GM21723 (cell line): ENCODE results near the gene ARMC10.
"Not testable (repeated sequence)": the region's sequence is repeated elsewhere in the genome, so short reads cannot be mapped to it uniquely, and the experiment has no call there.

Experiments used
- ATAC-seq: cut with Tn5 transposase; IDR thresholded peaks from one replicate; pipeline ENCODE4 v1.9.1; 2021; ENCODE audit warnings: mild to moderate bottlenecking, moderate library complexity; ENCODE audit not compliant: unreplicated experiment

The ARMC10 gene

DNA sequence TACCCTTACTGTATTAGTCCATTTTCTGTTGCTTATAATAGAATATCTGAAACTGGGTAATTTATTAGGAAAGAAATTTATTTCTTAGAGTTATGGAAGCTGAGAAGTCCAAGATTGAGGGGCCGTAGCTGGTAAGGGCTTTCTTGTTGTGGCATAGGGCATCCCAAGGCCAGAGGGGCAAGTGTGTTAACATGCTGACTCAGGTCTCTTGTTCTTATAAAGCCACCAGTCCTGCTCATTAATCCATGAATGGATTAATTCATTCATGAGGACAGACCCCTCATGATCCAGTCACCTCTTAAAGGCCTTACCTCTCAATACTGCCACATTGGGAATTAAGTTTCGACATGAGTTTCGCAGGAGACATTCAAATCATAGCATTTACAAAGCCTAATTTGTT is 2.4 kb downstream of the ARMC10 start:
- ATAC-seq, result no peak

GRCh38 chr7:103078226-103078625 is 3.3 kb downstream of the ARMC10 start:
- ATAC-seq, result not testable (repeated sequence)

DNA sequence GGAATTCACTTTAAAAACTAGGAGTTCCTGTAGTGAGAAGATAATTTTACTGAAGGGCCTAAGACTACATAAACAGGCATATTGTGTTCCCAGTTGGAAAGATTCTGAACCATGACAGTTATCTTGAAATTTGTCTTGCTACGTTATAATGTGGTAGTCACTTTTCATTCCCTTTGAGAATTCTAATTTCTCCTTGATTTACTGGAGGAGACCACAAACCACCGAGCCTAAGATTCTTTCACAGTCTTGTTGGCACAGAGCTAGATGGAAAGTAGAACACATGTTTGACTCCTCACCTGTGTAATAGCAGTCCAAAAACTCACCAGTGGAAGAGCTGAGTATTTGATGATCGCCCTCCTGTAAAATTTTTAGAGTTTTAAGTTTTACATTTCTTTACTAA is 4.9 kb downstream of the ARMC10 start:
- no peak for ATAC-seq

GRCh38 chr7:103080923-103081322 is 6.0 kb downstream of the ARMC10 start:
- no peak for ATAC-seq

DNA sequence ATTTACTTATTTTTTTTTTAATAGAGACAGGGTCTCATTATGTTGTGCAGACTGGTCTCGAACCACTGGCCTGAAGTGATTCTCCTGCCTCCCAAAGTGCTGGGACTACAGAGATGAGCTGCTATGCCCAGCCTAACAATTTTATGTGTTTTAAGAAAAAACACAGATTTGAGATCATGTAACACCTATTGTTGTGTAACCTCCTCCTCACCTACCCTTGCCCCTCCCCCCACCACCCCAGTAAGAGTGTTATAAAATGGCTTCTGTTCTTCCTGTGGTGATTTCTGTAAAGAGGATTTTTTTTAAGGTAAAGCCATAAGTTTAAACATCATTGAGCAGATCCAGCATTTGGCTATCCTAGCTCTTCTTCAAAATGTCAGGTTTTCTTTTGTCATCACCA is 7.6 kb downstream of the ARMC10 start:
- no peak for ATAC-seq

GRCh38 chr7:103083210-103083609 is 8.3 kb downstream of the ARMC10 start:
- ATAC-seq, result no peak

GRCh38 chr7:103092321-103092720 is 17.4 kb downstream of the ARMC10 start:
- not testable (repeated sequence) for ATAC-seq

- no peak for ATAC-seq
Measured at GRCh38 chr7:103093429-103093828, 18.5 kb downstream of the ARMC10 start.

DNA sequence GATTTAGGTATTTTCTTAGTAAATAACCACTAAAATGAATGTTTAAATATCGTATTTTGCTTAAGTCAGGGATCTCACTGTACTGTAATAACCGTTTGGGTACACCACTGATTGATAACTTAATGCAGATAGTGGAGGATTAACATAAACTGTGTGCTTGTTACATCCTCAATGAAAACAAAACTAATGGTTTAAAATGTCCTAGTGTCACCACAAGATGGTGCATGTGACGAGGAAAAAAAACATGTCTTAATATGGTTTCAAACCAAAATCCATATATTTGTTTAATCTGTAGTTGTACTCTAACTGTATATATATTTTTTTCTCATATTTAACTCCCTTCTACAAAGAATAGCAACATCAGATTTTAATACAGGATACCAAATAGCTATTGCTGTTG is 19.2 kb downstream of the ARMC10 start:
- ATAC-seq, result no peak

GRCh38 chr7:103095558-103095957 is 20.6 kb downstream of the ARMC10 start:
- ATAC-seq, result not testable (repeated sequence)

DNA sequence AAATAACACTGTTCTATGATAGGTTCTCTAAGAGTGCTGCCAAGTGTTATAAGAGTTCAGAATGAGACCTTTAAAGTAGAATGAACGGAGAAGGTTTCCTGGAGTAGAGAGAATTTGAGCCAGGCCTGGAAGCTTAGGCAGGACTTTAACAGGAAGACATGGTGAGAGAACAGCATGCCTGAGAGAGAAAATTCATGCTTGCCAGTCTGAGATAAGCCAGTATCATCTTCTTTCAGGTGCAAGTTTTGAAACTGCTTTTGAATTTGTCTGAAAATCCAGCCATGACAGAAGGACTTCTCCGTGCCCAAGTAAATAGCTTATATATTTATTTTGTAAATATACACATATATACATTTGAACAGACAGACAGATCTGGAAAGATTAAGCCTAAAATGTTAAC is 22.1 kb downstream of the ARMC10 start:
- ATAC-seq, result no peak

- no peak for ATAC-seq
Measured at GRCh38 chr7:103100348-103100747, 25.4 kb downstream of the ARMC10 start.

- ATAC-seq, result no peak
Measured at GRCh38 chr7:103101543-103101942, 26.6 kb downstream of the ARMC10 start.

DNA sequence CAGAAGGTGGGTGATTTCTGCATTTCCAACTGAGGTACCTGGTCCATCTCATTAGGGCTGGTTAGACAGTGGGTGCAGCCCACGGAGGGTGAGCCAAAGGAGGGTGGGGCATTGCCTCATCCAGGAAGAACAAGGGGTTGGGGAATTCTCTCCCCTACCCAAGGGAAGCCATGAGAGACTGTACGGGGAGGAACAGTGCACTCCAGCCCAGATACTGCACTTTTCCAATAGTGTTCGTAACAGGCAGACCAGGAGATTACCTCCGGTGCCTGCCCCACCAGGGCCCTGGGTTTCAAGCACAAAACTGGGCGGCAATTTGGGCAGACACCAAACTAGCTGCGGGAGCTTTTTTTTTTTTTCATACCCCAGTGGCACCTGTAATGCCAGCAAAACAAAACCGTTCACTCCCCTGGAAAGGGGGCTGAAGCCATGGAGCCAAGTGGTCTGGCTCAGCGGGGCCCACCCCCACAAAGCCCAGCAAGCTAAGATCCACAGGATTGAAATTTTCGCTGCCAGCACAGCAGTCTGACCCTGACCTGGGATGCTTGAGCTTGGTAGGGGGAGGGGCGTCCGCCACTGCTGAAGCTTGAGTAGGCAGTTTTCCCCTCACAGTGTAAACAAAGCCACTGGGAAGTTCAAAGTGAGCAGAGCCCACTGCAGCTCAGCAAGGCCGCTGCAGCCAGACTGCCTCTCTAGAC is 31.2 kb downstream of the ARMC10 start:
- no peak for ATAC-seq

- not testable (repeated sequence) for ATAC-seq
Measured at GRCh38 chr7:103106703-103107070, 31.7 kb downstream of the ARMC10 start.

DNA sequence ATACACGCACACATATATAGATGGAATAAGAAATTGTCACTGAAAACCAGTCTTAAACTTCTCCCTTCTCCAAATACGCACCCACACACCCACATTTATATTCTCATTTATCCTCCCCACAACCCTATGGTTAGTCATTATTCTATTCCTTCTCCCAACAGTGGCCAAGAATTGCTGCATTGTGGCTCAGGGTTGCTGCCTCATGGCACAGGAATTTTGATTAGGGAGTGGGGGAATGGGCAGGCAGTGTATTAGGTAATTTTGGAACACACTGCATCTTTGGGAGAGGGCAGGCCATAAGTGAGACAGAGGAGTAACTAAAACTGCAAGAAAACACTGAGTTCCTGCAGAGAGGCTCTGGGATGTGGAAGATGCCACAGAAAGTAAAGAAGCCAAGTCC is 38.2 kb downstream of the ARMC10 start:
- no peak for ATAC-seq

DNA sequence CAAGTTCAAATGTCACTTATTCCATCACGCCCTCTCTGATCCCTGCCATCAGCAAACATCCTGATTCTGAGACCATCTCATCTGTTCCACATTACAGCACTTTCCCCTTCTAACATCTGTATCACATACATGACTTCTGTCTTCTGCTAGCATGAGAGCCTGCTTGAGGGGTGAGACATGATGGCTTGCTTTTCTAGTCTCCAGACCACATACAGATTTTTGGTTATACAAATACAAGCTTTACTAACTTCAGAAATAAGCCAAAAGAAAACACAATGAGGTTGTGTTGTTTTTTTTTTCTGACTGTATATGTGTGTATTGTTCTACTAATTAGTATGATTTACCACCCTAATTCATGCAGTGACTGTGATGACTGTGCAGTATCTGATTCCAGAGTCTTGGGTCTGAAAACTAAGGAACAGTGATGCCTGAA is 39.7 kb downstream of the ARMC10 start:
- ATAC-seq, result no peak

DNA sequence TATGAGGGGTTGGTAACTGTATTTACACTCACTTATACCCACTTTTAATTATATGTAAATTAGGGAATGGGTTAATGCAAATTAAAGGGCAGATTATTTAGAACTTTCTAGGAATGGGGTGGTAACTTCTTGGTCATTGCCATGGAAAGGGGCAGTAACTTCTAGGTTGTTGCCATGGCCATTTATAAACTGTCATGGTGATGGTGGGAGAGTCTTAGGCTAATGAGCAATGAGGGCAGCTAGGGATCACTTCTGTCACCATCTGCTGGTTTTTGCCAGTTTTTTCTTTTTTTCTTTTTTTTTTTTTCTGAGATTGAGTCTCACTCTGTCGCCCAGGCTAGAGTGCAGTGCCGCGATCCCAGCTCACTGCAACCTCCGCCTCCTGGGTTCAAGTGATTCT is 40.8 kb downstream of the ARMC10 start:
- ATAC-seq, result no peak

DNA sequence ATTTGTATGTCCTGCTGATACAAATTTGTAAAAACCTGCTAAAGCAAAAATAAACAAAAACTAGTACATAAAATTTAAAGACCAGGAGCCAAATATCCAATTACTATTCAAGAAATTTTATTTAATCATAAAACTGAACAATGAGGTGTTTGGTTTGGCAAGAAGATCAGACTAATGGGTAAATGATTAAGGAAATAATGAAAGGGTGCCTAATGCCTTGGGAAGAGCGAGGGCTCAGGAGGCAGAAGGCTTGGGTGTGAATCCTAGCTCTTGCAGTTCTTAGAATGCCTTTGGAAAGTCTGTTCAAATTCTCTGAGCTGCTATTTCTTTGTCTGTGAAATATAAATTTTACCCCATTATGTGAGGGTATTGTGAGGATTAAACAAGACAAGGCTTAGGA is 41.6 kb downstream of the ARMC10 start:
- ATAC-seq, result no peak

DNA sequence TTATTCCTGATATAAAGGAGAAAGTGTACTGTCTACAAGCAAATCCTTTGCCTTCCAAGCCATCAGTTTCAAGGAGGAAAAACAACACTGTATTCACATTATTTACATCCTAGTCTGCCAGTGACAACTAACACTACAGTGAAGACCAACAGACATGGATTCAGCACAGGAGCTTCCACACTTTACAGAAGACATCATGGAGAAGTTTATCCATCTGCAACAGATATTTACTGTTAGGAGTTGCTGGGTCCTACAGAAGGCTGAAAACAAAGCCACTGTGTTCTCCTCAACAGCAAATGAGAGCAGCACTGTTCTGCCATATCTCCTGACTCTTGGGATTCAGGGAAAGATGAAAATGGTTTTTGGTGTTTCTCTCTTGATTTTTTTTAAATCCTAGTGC is 42.1 kb downstream of the ARMC10 start:
- no peak for ATAC-seq

DNA sequence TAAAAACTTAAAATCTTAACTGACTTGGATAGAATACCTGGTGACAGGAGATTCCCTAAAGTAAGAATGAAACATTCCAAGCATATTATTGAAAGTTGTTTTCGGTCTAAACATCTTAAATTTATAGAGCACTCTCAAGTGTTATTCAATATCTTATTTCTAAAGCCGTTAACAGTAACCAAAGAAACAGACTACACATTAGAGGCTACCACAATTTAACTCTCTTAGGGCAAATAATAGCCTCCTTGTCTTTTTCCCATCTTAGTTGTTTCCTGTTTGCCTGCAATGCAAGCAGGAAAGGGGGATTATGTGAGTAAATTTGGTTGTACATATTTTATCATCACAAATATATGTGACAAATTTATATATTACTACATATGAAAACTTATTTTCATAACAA is 42.5 kb downstream of the ARMC10 start:
- no peak for ATAC-seq

DNA sequence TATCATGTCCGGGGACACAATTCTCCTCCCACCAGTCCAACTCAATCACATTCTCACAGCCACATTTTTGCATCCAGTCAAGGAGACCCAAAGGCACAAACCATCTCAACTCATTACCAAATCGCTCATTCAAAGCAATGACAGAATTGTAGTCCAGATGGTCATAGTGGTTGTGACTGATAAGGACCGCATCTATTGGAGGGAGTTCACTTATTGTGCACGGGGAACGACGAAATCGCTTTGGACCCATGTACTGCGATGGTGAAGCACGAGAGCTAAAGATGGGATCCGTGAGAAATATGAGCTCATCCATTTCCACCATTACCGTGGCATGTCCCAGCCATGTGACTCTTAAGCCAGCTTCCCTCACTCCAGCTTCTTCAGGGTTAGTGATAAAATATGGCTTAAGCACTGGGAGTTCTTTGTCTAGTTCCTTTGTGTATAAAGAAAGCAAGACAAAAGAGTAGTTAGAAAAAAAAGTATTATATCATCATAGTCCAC is 44.9 kb downstream of the ARMC10 start:
- ATAC-seq, result no peak

- no peak for ATAC-seq
Measured at GRCh38 chr7:103120362-103120761, 45.4 kb downstream of the ARMC10 start.
